Nephron progenitor cell (in vitro differentiated cells): ENCODE measurements around the gene TMCC2.
"Not testable (repeated sequence)": the region's sequence is repeated elsewhere in the genome, so short reads cannot be mapped to it uniquely, and the experiment has no call there.

Experiments used
- DNase-seq: peaks from one replicate; pipeline ENCODE4 v3.0.0; 2021
- H3K27ac Mint-ChIP-seq: 2 replicates; pipeline ENCODE4 v1.8.0; 2021; ENCODE audit warnings: mild to moderate bottlenecking, moderate library complexity, mixed read lengths
- H3K27me3 Mint-ChIP-seq: 2 replicates; pipeline ENCODE4 v1.8.0; 2021; ENCODE audit warnings: mild to moderate bottlenecking, low read depth, mixed read lengths; ENCODE audit not compliant: poor library complexity
- H3K36me3 Mint-ChIP-seq: 2 replicates; pipeline ENCODE4 v1.8.0; 2021; ENCODE audit warnings: low read depth, mixed read lengths
- H3K4me1 Mint-ChIP-seq: 2 replicates; pipeline ENCODE4 v1.8.0; 2021; ENCODE audit warnings: mixed read lengths
- H3K4me3 Mint-ChIP-seq: 2 replicates; pipeline ENCODE4 v1.8.0; 2021; ENCODE audit warnings: mild to moderate bottlenecking, moderate library complexity, mixed read lengths
- H3K9me3 Mint-ChIP-seq: 2 replicates; pipeline ENCODE4 v1.8.0; 2021; ENCODE audit warnings: mild to moderate bottlenecking, moderate library complexity, mixed read lengths
- TF ChIP-seq, protein P1 (sequence below): fragments of 200-600 bp; sonication (generic); IDR thresholded peaks from 2 replicates; pipeline ENCODE4 v1.5.0; 2021; ENCODE audit warnings: antibody characterized with exemption

TMCC2 gene, protein sequence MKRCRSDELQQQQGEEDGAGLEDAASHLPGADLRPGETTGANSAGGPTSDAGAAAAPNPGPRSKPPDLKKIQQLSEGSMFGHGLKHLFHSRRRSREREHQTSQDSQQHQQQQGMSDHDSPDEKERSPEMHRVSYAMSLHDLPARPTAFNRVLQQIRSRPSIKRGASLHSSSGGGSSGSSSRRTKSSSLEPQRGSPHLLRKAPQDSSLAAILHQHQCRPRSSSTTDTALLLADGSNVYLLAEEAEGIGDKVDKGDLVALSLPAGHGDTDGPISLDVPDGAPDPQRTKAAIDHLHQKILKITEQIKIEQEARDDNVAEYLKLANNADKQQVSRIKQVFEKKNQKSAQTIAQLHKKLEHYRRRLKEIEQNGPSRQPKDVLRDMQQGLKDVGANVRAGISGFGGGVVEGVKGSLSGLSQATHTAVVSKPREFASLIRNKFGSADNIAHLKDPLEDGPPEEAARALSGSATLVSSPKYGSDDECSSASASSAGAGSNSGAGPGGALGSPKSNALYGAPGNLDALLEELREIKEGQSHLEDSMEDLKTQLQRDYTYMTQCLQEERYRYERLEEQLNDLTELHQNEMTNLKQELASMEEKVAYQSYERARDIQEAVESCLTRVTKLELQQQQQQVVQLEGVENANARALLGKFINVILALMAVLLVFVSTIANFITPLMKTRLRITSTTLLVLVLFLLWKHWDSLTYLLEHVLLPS

DNA sequence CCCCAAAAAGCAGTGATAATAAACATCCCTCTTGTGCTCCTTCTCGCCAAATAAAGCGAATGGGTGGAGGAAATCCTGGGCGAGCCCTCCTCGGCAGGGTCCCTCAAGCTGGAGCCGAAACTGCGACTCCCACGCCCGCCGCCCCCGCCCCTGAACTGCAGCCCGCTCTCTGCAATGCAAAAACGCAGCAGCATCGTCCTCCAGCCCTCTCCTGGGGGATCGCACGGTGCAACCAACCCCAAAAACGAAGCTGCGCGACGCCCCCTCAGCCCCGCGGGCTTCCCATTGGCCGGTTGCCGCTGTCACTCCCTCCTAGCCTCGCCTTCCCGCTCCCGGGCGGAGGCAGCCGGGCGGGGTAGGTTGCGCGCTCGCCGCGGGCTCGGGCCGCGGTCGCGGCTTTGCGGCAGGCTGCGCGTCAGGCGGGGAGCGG is at the start of gene TMCC2:
Gene TMCC2, plus strand, starts transcription at position 363 of the 430 bp plus-strand sequence. CDS start 619 bp downstream, outside the sequence.
- Mint-ChIP-seq H3K4me1 (peaks cover 35% of the 10 kb centered on the region), H3K27ac (no peak within 1 kb of the TSS), H3K9me3 (no peaks in the 10 kb centered on the region), H3K4me3 (peak within 1 kb of the TSS; percentile 90), H3K36me3 (no peaks in the 10 kb centered on the region), H3K27me3 (peaks cover 52% of the 10 kb centered on the region)
- TF ChIP-seq, protein P1, sequence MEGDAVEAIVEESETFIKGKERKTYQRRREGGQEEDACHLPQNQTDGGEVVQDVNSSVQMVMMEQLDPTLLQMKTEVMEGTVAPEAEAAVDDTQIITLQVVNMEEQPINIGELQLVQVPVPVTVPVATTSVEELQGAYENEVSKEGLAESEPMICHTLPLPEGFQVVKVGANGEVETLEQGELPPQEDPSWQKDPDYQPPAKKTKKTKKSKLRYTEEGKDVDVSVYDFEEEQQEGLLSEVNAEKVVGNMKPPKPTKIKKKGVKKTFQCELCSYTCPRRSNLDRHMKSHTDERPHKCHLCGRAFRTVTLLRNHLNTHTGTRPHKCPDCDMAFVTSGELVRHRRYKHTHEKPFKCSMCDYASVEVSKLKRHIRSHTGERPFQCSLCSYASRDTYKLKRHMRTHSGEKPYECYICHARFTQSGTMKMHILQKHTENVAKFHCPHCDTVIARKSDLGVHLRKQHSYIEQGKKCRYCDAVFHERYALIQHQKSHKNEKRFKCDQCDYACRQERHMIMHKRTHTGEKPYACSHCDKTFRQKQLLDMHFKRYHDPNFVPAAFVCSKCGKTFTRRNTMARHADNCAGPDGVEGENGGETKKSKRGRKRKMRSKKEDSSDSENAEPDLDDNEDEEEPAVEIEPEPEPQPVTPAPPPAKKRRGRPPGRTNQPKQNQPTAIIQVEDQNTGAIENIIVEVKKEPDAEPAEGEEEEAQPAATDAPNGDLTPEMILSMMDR, result no peak
- DNase-seq, result peak; percentile 96

DNA sequence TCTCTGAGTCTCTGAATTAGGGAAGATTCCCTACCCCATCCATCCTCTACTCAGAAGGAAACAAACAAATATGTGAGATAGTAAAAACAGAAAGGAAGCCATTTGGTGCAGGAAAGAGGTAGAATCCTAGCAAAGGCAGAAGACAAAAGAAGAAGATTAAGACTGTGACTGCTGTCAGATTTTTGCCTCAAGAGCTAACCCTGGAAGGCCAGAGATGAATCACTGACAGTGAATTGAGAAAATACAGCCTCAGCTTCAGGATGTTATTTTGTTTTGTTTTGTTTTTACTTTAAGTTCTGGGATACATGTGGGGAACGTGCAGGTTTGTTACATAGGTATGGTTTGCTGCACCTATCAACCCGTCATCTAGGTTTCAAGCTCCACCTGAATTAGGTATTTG is 47.9 kb upstream of the TMCC2 start:
- no peak overlapping the region for H3K4me3 Mint-ChIP-seq
- H3K9me3 Mint-ChIP-seq, result no peaks in the 10 kb centered on the region
- no peaks in the 10 kb centered on the region for H3K27me3 Mint-ChIP-seq
- peaks cover 28% of the 10 kb centered on the region for H3K4me1 Mint-ChIP-seq
- peak overlapping the region; percentile 86 for H3K27ac Mint-ChIP-seq
- TF ChIP-seq, protein P1, result no peak
- H3K36me3 Mint-ChIP-seq, result peaks cover 35% of the 10 kb centered on the region
- DNase-seq, result no peak

DNA sequence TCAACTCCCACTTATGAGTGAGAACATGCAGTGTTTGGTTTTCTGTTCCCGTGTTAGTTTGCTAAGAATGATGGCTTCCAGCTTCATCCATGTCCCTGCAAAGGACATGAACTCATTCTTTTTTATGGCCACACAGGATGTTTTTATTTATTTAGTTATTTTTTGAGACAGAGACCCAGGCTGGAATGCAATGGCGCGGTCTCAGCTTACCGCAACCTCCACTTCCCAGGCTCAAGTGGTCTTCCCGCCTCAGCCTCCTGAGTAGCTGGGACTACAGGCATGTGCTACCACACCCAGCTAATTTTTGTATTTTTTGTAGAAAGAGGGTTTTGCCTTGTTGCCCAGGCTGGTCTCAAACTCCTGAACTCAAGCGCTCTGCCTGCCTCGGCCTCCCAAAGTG is 47.4 kb upstream of the TMCC2 start:
- H3K4me3 Mint-ChIP-seq, H3K9me3 Mint-ChIP-seq, H3K27me3 Mint-ChIP-seq, DNase-seq: not testable (repeated sequence)
- Mint-ChIP-seq H3K36me3 (peaks cover 37% of the 10 kb centered on the region), H3K4me1 (peaks cover 28% of the 10 kb centered on the region), H3K27ac (peak overlapping the region; percentile 86)

DNA sequence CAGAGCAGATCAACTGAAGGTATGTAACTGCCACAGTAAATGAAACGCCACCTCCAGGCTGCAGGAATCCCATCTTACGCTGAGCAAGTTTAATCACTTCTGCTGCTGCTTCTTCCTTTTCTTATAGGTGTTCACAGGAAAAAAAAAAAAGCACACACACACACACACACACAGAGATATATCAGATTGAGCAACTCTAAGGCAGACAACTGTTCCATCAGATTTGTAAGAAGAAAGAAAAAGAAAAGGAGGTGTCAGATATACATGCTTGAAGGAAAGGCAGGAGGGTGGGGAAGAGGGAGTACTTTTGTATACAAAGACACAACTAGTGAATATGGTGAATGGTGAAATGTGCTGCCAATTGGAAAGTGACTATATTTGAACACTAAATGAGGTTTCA is 44.8 kb upstream of the TMCC2 start:
- Mint-ChIP-seq H3K9me3 (no peaks in the 10 kb centered on the region), H3K4me3 (no peak overlapping the region), H3K4me1 (peaks cover 34% of the 10 kb centered on the region), H3K36me3 (peaks cover 62% of the 10 kb centered on the region), H3K27ac (peak overlapping the region; percentile 58), H3K27me3 (no peaks in the 10 kb centered on the region)
- TF ChIP-seq, protein P1, result no peak
- DNase-seq, result no peak

DNA sequence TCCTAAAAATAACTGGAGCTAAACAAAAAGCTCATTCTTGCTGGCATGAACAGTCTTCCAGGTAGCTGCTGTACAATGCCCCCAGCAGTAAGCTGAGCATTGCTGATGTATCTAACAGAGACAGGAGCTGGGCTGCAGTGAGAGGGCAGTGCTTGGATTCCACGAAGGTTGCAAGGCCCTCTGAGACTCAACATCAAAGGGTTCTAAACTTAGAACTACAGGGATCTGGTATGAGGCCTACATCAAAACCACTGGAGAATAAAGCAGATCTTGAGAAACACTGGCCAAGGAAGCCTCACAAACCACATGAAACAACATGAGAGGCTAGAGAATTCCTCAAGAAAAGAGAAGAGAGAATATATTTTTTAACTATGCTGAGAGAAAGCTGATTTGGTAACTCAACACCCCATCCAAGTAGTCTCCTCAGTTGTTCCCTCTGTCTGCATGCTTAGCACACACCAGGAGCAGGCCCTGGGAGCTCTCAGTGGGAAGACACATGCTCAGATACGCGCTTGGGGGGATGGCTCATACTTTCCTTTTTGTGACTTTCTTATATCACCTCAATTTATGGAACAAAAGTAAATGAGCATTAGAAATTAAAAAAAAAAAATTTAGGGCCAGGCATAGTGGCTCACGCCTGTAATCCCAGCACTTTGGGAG is 43.9 kb upstream of the TMCC2 start:
- H3K27me3 Mint-ChIP-seq, result no peaks in the 10 kb centered on the region
- no peak for DNase-seq
- H3K27ac Mint-ChIP-seq, result peak overlapping the region; percentile 63
- no peaks in the 10 kb centered on the region for H3K9me3 Mint-ChIP-seq
- H3K4me1 Mint-ChIP-seq, result peaks cover 36% of the 10 kb centered on the region
- H3K4me3 Mint-ChIP-seq, result no peak overlapping the region
- H3K36me3 Mint-ChIP-seq, result peaks cover 62% of the 10 kb centered on the region
- TF ChIP-seq, protein P1, result no peak

DNA sequence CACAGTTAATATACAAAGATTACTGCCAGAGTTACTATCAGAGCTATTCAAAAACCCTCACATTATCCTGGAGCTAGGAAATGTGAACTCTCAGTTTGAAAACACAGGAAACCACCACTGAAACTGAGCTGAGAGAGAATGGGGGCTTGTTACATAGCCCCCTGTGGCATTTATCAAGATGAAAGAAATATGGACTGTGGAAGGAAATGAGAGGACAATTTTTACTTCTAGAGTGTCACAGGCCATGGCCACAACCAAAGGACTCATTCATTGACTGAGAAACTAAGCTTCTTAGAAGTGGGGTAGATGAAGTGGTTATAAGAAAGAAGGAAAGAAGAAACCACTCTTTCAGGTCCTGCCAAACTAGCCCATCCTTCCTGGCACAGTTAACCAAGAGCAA is 41.6 kb upstream of the TMCC2 start:
- TF ChIP-seq, protein P1, result no peak
- no peak for DNase-seq
- Mint-ChIP-seq H3K27ac (no peak overlapping the region), H3K4me1 (peaks cover 32% of the 10 kb centered on the region), H3K36me3 (peaks cover 50% of the 10 kb centered on the region), H3K9me3 (no peaks in the 10 kb centered on the region), H3K27me3 (no peaks in the 10 kb centered on the region), H3K4me3 (no peak overlapping the region)
